GM19035 (cell line): ENCODE measurements around the gene PDE4A.
"Not testable (repeated sequence)": the region's sequence is repeated elsewhere in the genome, so short reads cannot be mapped to it uniquely, and the experiment has no call there.

Experiments
- ATAC-seq: cut with Tn5 transposase; IDR thresholded peaks from one replicate; pipeline ENCODE4 v1.9.1; 2021; ENCODE audit not compliant: unreplicated experiment

PDE4A gene

DNA sequence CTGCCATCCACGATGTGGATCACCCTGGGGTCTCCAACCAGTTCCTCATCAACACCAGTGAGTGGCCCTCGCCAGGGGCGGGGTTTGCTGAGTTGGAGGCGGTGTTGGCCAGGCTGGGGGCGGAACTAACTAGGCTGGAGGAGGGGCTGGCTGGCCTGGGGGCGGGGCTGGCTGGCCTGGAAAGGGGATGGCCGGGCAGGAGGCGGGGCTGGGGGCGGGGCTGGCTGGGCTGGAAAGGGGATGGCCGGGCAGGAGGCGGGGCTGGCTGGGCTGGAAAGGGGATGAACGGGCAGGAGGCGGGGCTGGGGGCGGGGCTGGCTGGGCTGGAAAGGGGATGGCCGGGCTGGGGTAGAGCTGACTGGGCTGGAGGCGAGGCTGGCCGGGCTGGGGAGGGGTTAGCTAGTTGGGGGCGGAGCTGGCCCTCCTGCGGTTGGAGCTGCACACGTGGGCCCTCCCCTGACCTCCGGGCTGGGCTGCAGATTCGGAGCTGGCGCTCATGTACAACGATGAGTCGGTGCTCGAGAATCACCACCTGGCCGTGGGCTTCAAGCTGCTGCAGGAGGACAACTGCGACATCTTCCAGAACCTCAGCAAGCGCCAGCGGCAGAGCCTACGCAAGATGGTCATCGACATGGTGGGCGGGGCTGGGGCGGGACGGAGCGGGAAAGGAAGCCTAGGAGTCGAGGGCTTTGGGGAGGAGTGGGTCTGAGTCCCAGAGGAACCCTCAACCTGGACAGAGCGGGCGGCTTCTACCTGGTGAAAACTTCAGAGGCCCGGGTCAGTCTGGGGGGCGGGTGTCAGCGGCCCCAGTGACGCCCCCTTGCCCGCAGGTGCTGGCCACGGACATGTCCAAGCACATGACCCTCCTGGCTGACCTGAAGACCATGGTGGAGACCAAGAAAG is 41.0 kb downstream of the PDE4A start:
- peak; percentile 88 for ATAC-seq

DNA sequence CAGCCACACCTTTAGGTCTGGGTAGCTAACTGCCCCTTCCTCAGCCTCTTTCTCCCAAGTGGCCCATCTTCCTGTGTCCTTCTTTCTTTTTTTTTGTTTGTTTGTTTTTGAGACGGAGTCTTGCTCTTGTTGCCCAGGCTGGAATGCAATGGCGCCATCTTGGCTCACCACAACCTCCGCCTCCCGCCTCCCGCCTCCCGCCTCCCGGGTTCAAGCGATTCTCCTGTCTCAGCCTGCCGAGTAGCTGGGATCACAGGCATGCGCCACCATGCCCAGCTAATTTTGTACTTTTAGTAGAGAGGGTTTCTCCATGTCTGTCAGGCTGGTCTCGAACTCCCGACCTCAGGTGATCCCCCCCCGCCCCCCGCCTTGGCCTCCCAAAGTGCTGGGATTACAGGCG is 41.7 kb downstream of the PDE4A start:
- ATAC-seq: not testable (repeated sequence)

DNA sequence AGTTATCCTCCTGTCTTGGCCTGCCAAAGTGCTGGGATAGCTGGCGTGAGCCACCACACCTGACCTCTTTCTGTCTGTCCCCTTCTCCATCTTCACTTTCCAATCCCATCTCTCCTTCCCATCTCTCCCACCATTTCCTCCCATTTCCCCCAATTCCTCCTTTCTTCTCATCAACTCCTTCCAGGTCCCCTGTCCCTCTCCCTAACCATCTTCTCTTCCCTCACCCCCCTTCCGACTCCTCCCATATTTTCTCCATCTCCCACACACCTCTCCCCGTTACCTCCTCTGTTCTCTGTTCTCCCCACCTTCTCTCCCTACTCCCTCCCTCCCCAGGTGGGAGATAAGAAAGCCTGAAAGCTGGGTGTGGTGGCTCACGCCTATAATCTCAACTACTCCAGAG is 42.2 kb downstream of the PDE4A start:
- no peak for ATAC-seq

DNA sequence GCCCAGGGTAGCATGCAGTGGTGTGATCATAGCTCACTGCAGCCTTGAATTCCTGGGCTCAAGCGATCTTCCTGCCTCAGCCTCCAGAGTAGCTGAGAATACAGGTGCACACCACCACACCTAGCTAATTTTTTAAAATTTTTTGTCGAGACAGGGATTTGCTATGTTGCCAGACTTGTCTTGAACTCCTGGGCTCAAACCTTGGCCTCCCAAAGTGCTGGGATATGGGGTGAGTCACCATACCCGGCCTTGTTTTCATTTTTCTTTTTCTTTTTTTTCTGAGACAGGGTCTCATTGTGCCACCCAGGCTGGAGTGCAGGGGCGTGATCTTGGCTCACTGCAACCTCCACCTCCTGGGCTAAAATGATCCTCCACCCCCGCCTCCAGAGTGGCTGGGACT is 44.1 kb downstream of the PDE4A start:
- no peak for ATAC-seq

DNA sequence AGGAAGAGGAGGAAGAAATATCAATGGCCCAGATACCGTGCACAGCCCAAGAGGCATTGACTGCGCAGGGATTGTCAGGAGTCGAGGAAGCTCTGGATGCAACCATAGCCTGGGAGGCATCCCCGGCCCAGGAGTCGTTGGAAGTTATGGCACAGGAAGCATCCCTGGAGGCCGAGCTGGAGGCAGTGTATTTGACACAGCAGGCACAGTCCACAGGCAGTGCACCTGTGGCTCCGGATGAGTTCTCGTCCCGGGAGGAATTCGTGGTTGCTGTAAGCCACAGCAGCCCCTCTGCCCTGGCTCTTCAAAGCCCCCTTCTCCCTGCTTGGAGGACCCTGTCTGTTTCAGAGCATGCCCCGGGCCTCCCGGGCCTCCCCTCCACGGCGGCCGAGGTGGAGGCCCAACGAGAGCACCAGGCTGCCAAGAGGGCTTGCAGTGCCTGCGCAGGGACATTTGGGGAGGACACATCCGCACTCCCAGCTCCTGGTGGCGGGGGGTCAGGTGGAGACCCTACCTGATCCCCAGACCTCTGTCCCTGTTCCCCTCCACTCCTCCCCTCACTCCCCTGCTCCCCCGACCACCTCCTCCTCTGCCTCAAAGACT is 46.9 kb downstream of the PDE4A start:
- ATAC-seq: no peak

DNA sequence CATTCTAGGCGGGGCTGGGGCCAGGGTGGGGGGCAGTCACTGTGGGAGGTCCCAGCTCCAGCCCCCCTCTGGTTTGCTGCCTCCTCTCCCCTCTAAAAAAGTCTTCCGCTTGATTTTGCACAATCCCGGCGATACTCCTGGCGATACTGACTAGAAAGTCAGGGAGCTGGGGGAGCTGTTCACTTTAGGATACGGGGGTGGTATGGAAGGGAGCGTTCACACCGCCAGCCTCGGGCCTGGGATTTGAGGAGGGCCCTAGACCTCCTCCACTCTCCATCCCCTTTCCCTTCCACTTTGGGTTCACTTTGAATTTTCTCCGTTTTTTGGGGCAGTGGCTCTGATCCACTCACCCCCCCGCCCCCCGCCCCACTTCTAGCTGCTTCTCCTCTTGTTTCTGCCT is 47.8 kb downstream of the PDE4A start:
- ATAC-seq: no peak

DNA sequence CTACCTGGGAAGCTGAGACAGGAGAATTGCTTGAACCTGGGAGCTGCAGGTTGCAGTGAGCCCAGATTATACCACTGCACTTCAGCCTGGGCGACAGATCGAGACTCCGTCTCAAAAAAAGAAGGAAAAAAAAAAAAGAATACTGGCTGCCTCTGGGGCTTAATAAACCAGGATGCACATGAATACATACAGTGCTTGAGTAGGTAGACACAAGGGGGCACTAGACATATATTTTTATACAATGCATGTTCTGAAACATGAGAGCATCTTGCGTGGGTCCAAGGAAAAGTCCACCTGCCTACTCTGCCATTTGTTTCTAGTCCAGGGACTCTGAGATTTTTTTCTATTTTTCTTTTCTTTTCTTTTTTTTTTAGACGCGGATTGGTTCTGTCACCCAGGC is 51.6 kb downstream of the PDE4A start:
- no peak for ATAC-seq

DNA sequence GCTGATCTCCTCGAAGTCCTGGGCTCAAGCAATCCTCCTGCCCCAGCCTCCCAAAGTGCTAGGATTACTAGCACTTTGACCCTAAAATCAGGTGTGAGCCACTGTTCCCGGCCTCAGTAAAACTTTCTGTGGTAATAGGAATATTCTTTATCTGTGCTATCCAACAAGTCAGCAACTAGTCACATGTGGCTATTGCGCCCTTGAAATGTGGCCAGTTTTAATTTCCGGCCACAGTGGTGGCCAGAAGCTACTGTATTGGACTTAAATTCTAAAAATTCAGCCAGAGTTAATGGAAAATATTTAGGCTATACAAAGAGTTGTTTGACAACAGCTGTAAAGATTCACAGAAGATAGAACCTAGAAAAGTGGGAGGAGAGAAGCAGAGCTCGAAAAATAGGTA is 52.9 kb downstream of the PDE4A start:
- ATAC-seq: no peak

DNA sequence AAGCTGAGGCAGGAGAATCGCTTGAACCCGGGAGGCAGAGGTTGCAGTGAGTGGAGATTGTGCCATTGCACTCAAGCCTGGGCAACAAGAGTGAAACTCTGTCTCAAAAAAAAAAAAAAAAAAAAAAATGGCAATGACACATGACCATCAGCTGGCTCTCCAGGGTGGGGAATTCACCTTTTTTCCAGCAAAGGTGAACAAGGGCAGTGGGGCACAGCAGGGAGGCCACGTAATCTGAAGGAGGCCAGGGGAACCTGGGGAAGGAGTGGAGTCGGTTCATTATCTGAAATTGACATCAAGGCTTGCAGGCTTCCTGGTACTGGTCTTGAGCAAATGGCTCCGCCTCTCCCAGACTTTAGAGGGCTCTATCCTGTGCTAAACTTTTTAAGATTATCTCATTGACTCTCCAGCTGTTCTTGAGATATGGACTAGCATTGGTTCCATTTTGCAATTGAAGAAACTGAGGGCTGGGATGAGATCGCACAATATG is 54.7 kb downstream of the PDE4A start:
- no peak for ATAC-seq

DNA sequence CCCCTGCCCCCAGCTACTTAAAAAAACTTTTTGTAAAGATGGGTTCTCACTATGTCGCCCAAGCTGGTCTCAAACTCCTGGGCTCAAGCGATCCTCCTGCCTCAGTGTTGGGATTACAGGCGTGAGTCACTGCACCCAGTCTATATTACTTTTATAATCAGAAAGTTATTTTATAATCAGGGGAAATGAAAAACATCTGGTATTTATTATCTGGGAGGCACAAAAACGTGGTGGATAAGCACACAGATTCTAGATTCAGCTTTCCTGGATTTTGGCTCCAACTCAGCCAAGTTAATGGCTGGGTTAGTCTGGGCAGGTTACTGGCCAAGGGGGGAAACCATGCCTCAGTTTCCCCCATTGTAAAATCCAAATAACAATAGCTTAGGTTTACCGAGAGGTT is 58.1 kb downstream of the PDE4A start:
- no peak for ATAC-seq

DNA sequence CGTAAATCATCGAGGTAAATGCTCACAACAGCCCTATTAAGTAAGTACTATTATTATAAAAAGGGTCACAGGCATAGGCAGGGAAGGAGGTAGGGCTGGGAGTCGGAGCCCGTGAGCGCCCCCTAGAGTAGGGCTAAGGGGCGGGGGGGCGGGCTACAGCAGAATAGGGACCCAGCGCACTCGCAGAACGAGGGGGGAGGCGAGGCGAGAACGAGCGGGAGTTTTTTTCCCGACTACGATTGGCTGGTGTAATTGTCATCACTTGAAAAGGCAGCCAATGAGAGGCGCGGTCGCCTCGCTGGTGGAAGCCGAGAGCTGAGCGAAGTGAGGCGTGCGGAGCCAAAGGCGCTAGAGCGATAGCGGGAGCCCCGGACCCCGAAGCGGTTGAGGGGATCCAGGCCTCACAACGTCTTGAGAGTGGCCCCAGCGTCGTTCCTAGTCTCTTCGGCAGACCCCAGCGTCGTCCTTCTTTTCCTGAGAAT is 58.6 kb downstream of the PDE4A start:
- ATAC-seq: no peak

DNA sequence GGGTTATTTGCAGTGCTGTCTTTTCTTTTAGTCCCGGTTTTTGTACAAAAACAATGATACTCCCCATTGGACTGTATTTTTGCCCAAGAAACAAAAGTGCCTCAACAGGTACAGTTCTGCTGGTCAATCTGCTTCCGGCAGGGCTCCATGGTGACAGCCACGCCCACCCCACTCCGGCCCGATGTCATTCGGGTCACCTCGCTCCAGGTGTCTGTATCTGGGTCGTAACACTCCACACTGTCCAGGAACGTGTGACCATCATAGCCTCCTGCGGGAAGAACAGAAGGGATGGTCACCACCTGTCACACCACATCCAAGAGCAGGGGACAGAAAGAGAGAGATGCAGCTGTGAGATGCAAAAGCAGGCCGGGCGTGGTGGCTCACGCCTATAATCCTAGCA is 66.2 kb downstream of the PDE4A start:
- no peak for ATAC-seq

DNA sequence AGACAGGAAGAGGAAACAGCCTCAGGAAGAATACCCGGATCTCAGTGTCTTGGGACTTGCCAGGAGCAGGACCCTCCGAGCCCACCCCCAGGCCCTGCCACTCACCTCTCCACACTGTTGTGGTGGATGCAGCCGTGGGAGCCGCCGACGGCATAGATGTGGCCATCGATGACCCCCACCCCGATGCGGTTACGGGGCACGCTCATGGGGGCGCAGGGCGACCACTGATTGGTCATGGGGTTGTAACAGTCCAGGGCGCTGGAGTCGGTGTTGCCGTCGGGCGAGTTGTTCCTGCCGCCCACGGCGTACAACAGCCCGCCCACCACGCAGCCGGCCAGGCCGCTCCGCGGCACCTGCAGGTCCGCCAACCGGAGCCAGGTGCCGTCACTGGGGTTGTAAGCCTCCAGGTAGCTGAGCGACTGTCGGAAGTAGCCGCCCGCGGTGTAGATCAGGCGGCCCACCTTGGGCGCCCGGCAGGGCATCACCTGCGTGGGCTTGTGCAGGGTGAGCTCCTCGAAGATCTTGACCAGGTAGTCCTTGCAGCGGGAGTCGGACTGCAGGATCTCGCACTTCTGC is 71.2 kb downstream of the PDE4A start:
- ATAC-seq: no peak

DNA sequence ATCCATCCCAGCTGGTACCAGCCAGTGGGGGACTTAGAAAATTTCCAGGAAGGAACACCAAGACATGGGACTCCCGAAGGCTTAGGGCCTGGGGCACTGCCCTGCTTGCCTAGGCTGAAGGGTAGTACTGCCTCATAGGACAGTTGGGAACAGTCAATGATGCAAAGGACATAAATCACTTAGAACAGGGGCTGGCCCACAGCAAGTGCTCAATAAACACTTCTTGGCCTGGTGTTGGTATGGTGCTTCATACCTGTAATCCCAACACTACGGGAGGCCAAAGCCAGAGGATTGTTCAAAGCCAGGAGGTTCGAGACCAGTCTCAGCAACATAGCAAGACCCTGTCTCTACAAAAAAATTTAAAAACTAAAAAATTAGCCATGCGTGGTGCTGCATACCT is 77.0 kb downstream of the PDE4A start:
- ATAC-seq: no peak

DNA sequence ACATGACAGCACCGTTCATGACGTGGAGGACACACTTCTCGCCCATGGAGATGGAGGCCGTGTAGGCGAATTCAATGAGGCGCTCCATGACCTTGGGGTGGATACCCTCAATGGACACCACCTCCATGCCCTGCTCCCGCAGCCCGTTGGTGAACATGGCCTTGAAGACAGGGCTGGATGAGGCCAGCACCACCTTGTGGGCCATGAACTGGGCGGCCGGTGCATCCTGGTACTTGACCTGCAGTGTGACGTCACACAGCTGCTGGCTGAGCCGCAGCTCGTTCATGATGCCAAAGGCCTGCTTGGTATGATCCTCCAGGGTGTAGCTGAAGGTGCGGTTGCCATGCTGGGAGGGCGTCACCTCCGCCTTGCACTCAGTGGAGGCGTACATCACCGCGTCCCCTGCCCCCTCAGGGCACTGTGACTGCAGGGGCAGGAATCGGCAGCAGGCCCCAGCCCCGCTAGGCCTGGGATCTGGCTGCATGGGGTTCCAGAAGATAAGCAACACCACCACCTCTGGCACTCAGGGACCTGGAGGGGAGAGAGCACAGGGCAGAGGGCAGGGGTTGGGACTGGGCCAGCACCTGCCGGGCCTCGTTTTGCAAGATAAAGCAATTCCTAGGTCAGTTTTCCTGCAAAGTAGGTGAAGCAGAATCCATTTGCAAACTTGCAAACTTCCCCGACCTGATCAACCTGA is 79.4 kb downstream of the PDE4A start:
- no peak for ATAC-seq

DNA sequence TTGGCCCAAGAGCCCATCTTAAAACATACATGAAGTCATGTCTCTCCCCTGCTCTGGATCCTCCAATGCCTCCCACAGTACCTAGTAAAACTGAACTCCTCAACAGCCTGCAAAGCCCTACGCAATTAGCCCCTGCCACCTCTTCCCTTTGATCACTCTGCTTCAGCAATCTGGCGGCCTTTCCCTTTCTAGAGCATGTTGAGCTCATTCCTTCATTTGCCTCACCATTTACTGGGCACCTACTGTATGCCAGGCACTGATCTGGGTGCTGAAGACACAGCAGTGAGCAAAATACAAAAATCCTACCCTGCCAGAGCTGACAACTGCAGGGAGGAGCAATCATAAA is 79.9 kb downstream of the PDE4A start:
- ATAC-seq: no peak

DNA sequence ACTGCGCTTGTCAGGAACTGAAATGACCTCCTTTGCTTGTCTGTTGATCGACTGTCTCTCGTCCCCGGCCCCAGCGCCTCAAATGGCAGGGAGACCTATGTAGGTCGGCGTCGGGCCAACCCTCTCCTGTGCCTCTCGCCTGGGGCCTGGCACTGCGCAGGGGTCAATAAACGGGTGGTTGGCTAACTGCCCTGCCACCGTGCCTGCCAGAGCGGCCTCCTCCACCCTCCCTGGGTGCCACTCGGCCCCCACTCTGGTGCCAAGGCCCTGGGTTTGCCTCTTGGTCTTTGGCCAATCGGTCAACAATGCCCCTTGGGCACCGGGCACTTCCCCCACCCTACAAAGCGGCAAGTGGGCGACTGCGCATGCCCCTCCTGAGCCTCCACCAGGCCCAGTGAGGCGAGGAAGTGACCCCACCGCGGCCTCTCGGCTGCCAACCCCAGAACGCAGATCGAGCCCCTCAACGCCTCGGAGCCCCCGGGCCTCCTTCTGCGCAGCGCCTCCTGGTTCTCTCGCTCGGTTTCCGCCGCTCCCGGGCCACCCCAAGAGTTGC is 81.7 kb downstream of the PDE4A start:
- peak; percentile 40 for ATAC-seq

DNA sequence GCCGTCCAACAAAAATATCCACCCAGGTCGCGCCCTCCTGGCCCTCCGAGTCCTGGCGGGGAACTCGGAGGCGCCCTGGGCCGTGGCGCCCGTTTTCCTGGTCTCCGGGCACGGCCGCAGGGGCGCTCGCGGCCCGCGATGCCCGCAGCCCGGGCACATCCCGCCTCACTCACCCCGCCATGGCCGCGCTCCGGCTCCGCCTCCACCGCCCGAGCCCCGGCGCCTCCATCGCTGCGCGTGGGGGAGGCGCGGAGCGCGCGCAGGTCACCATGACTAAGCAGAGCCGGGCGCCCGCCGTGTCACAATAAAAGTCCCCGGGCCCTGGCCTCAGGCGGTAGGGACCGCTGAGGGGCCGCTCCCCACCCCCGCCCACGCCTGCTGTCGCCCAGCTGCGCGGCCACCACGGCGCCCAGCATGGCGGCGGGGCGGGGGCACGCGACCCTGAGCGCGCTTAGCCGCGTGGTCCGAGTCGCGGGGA is 82.2 kb downstream of the PDE4A start:
- ATAC-seq: peak; percentile 84

DNA sequence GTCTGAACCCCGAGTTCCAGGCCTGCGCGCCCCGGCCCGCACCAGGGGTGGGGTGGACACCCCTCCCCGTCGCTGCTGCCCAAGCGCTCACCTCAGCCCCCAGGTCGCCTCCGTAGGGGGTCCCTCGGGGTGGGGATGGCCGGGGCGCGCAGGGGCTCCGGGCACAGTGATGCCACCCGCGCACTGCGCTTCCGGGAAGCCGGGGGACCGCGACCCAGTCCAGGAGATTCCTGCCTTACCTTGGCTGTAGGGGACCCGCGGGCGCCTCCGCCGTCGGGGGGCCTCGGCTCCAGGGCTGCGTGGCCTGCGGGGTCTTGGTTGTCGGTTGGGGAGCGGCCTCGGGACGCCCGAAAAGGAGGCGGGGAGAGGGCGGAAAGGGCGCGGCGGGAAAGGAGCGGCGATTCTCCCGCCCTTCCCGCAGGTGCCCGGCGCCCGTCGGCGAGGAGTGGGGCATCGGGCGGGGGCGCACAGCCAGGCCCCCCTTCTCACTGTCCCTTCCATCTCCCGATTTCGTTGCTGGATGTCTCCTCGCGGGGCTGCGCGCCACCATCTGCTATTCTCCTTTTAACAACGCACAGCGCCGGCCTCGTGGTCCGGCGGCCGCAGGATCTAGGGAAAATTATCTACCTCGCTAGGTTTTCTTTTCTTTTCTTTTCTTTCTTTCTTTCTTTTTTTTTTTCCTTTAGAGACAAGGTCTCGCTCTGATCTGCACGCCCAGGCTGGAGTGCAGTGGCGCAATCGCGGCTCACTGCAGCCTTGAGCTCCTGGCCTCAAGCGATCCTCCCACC is 82.9 kb downstream of the PDE4A start, which contains the start of gene KEAP1:
TSS of gene KEAP1 (minus strand) at position 355 of the 788 bp plus-strand sequence. CDS start 3,323 bp downstream, outside the sequence.
- peak; percentile 13 for ATAC-seq

DNA sequence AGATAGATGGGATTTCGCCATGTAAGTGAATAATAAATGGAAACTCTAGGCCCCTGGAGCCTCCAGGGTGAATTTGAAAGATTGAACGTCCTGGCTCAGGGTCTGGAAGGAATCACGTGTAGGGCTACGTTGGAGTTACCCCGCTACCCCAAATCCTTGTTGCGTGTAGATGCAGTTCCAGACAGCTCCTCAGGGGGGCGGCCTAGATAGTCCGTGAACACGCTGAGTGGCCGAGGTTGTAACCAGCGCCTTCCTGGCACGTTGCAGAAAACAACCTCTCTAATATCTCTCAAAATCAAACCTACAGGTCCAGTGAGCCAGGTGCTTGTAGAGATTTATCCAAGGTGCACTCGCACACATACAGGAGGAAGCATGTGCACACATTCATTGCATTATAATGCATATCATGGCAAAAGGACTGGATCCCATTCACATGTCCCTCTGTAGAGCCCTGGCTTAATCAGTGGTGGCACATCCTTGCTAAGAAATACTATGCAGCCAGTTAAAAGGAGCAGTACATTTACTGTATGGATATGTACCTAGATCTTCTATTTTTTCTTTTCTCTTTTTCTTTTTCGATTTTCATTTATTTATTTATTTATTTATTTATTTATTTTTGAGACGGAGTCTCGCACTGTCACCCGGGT is 85.4 kb downstream of the PDE4A start:
- ATAC-seq: no peak
